ENCODE measurements around the gene OLFML2A. TPM values are rescaled to one million over a fixed set of nuclear protein-coding genes. Genes with fewer than 3 reads are reported as not detected.

Gene OLFML2A
- polyA plus RNA-seq, 2 of the 4 experiments (the other 2 are of a cell fraction), result 8.2 to 14.5 TPM

GRCh38 chr9:124766815-124767554, 9.9 kb upstream of the OLFML2A start:
- no peak overlapping the region for H3K4me2 ChIP-seq

GRCh38 chr9:124767821-124768220, 9.1 kb upstream of the OLFML2A start:
- FAIRE-seq, result no peak
- no peaks in the 10 kb centered on the region for H3K9me3 ChIP-seq
- no peak for ATAC-seq
- no peak overlapping the region for H3K4me3 ChIP-seq
- ChIA-PET CTCF (interaction anchor here (1.0 to 37.7 kb wide), 9 partner anchors 10 to 149 kb away, joined by 3 to 2512 read pairs (median 34); partner anchors contain the start of genes ARPC5L, OLFML2A, RPL35 and WDR38), POLR2A (interaction anchor here (1.3 kb wide), 1 partner anchor 109 kb away, joined by 3 read pairs; no protein-coding TSS in a partner anchor)
- no peak overlapping the region for H3K27ac ChIP-seq
- no peak for DNase-seq (ENCODE audit: low read depth in 1 of 2, low spot score in 1 of 2)
- peaks cover 25% of the 10 kb centered on the region; the same call in 2 of the 3 replicates for H3K4me1 ChIP-seq
- TF ChIP-seq MAFK (IDR thresholded peaks at IDR 0.05; ENCODE audit: partially characterized antibody) (peak; percentile 17), USF2 (IDR thresholded peaks at IDR 0.05) (no peak)
- no peak overlapping the region for H3K4me2 ChIP-seq
- 94% methylated on average over 2 of the region's 2 CpGs for WGBS (ENCODE audit: missing lambda C conversion rate)

More at GRCh38 chr9:124766815-124767554, 9.9 kb upstream of the OLFML2A start:
- no peaks in the 10 kb centered on the region for H3K9me3 ChIP-seq
- H3K4me1 ChIP-seq, result peaks cover 22% of the 10 kb centered on the region; the same call in 2 of the 3 replicates
- CTCF ChIA-PET, result interaction anchor here (0.7 to 19.4 kb wide), 15 partner anchors 8 to 215 kb away, joined by 3 to 166 read pairs (median 4); partner anchors contain the start of genes ARPC5L, RPL35 and WDR38
- DNase-seq (ENCODE audit: low read depth in 1 of 2, low spot score in 1 of 2) (peak in 1 of 2 experiments; percentile 60), FAIRE-seq (no peak), ATAC-seq (no peak)
- H3K4me3 ChIP-seq, result no peak overlapping the region
- H3K27ac ChIP-seq, result no peak overlapping the region
- 70% methylated on average over 4 of the region's 4 CpGs for whole genome bisulfite sequencing (ENCODE audit: missing lambda C conversion rate)
- POLR2A ChIA-PET, result interaction anchor here (1.3 kb wide), 1 partner anchor 108 kb away, joined by 3 read pairs; no protein-coding TSS in a partner anchor
- TF ChIP-seq NFE2L2 (conservative IDR thresholded peaks at IDR 0.05; ENCODE audit: low read length), result no peak
- no peak for TF ChIP-seq JUNB (IDR thresholded peaks at IDR 0.05)
- TF ChIP-seq CBX2 (IDR thresholded peaks at IDR 0.05; ENCODE audit: borderline replicate concordance, low read depth), result no peak
- no peak for TF ChIP-seq TP53 (CRISPR knock-in tag; IDR thresholded peaks at IDR 0.05)
- no peak for TF ChIP-seq ATOH8 (CRISPR knock-in tag; IDR thresholded peaks at IDR 0.05; ENCODE audit: low read depth)
- TF ChIP-seq CEBPB (IDR thresholded peaks at IDR 0.05), result 0 out of 4 replicates have a peak, but pooled peaks of 1 of the 2 experiments have one; percentile 11

- Histone ChIP-seq H3K4me2 (peak overlapping the region; percentile 93; the same call in 1 of the 3 replicates), H3K4me1 (peaks cover 25% of the 10 kb centered on the region; the same call in 2 of the 3 replicates), H3K4me3 (no peak overlapping the region), H3K27ac (no peak overlapping the region), H3K9me3 (no peaks in the 10 kb centered on the region)
- ATAC-seq (no peak), FAIRE-seq (no peak), DNase-seq (ENCODE audit: low read depth in 1 of 2, low spot score in 1 of 2) (no peak)
- 88% methylated on average over 3 of the region's 3 CpGs for WGBS (ENCODE audit: missing lambda C conversion rate)
- ChIA-PET CTCF (interaction anchor here (1.0 to 37.7 kb wide), 7 partner anchors 9 to 150 kb away, joined by 3 to 2512 read pairs (median 16); partner anchors contain the start of genes ARPC5L, OLFML2A, RPL35 and WDR38), POLR2A (interaction anchor here (1.1 kb wide), 1 partner anchor 94 kb away, joined by 6 read pairs; the partner anchor contains the start of gene ARPC5L)
- TF ChIP-seq SMC3 (IDR thresholded peaks at IDR 0.05) (no peak), HEYL (CRISPR knock-in tag; IDR thresholded peaks at IDR 0.05) (no peak), ZC3H11A (IDR thresholded peaks at IDR 0.05) (no peak), RFX5 (IDR thresholded peaks at IDR 0.05) (no peak)
These were observed 8.6 kb upstream of the OLFML2A start for GRCh38 chr9:124768334-124768733.

- ChIA-PET POLR2A (interaction anchor here (1.1 to 1.2 kb wide), 2 partner anchors 93 to 110 kb away, joined by 4 to 6 read pairs; partner anchors contain the start of gene ARPC5L), CTCF (interaction anchor here (1.0 to 37.7 kb wide), 9 partner anchors 7 to 217 kb away, joined by 3 to 2512 read pairs (median 16); partner anchors contain the start of genes ARPC5L, OLFML2A, RPL35 and WDR38)
- peak; percentile 18 for FAIRE-seq
- 42% methylated on average over 11 of the region's 11 CpGs for WGBS (ENCODE audit: missing lambda C conversion rate)
- peaks cover 25% of the 10 kb centered on the region; the same call in 2 of the 3 replicates for H3K4me1 ChIP-seq
- H3K27ac ChIP-seq, result peak overlapping the region; percentile 31 to 95; a peak in 4 of 6 replicates
- ATAC-seq, result no peak
- H3K4me2 ChIP-seq, result peak overlapping the region; percentile 93
- no peaks in the 10 kb centered on the region for H3K9me3 ChIP-seq
- H3K4me3 ChIP-seq, result peak overlapping the region; percentile 94
- TF ChIP-seq RFX5 (IDR thresholded peaks at IDR 0.05), result no peak
- TF ChIP-seq SMC3 (IDR thresholded peaks at IDR 0.05), result no peak
- TF ChIP-seq EHMT2 (IDR thresholded peaks at IDR 0.05; ENCODE audit: low read depth), result no peak
- DNase-seq (ENCODE audit: low read depth in 1 of 2, low spot score in 1 of 2), result no peak
These were observed 8.0 kb upstream of the OLFML2A start for GRCh38 chr9:124768750-124769548.

All from A549 (cell line).